NCI-H2227 (cell line): ENCODE results near the gene CCNYL1.
A peak's percentile ranks its signal among the peaks of the same experiment; 100 is the strongest.

Source experiments
- DNase-seq: peaks from one replicate; lab custom pipeline; 2025; ENCODE audit not compliant: unreplicated experiment; lab: John Stamatoyannopoulos, UW

Gene CCNYL1

DNA sequence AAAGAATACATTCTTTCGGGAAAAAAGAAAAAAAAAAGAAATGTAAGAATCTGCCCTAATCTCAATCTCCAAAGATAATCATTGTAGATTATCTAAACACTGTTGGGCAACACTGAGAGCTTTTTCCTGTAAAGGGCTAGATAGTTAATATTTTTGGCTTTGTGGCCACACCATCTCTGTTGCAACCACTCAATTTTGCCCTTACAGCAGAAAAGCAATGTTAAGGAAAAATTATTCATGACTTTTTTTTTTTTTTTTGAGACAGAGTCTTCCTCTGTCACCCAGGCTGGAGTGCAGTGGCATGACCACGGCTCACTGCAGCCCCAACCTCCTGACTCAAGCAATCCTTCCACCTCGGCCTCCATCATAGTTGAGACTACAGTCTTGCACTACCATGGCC lies 75.6 kb downstream of the CCNYL1 start:
- no peak for DNase-seq

DNA sequence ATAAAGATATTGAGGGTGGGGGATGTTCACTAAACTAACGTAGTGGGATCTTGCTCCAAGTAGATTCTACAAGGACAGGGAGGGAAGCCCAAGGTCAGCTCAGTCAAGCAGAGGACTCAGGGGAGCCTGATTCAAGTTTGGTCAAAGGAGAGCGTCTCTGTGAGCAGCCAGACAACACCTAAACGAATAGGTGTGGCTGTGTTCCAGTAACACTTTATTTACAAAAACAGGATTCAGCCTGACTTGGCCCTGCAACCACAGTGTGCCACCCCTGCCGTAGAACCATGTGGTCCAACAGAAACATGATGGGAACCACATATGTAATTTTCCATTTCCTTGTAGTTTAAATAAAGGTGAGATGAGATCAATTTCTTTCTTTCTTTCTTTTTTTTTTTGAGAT lies 76.4 kb downstream of the CCNYL1 start:
- DNase-seq = no peak

DNA sequence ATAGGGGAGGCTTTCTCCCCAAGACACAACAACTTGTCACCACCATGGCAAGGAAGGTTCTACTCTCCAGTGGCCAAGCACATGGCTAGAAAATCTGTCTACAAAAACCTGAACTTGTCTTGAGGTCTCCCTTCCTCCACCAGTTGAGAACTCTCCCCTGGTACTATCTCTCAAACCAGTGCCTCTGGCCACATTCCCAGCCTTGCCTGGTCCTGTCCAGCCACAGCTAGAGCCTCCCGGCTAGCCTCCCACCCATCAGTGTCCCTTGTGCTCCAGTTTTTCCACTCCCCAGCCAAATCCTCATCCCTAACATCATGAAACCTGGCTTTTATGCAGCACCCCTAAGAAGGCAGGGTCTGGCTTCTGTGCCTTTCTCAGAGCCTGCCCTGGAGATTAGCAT lies 79.5 kb downstream of the CCNYL1 start:
- DNase-seq = no peak

DNA sequence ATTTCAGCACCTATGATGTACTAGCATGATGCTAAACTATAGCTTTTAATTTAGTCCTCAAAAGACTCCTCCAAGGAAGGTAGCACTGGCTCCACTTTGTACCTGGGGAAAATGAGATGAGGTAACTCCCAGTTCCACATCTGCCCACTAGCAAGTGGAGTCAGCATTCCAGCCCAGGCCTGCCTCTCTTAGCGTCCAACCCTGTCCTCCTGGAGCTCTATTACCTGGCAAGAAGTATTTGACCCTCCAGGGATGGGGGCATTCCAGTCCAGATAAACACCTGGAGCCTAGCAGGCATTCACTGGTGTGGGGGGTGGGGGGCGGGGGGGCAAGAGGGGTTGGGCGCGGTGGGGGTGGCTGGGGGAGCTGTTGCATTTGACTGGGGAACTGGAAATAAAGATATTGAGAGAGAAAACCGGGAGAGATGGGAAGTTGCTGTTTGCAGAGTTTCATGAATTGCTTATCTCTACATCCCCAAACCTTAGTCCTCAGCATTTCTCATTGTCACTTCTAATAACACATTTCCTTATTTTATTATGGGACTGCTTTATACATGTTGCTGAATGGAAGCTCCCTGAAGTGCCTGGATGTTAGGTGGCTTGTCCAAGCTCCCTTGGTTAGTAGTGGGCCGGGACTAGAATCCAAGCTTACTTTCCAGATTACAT lies 80.3 kb downstream of the CCNYL1 start:
- no peak for DNase-seq

DNA sequence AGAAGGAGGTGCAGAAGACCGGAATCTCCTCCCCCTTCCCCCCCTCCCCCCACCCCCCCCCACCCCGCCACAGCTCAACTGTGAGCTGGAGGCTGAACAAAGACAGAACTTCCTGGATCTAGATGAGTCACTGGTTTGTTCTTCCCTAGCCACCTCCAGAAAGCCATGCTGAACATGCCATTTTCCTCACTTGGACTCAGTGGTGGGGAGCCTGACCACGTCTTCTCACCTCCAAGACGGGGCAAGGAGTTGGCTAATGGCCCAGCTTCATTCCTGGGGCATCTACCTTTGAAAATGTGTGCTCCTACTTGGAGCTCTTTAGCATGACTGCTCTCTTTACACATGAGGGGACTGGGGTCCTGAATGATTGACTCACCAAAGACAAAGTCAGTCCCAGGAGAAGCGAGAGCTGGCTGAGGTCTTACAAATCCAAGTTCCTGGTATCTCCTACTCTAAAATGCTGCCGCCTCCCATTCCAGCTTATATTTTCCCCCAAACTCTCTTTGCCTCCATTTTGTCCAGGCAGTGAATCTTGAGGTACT lies 80.9 kb downstream of the CCNYL1 start:
- no peak for DNase-seq

DNA sequence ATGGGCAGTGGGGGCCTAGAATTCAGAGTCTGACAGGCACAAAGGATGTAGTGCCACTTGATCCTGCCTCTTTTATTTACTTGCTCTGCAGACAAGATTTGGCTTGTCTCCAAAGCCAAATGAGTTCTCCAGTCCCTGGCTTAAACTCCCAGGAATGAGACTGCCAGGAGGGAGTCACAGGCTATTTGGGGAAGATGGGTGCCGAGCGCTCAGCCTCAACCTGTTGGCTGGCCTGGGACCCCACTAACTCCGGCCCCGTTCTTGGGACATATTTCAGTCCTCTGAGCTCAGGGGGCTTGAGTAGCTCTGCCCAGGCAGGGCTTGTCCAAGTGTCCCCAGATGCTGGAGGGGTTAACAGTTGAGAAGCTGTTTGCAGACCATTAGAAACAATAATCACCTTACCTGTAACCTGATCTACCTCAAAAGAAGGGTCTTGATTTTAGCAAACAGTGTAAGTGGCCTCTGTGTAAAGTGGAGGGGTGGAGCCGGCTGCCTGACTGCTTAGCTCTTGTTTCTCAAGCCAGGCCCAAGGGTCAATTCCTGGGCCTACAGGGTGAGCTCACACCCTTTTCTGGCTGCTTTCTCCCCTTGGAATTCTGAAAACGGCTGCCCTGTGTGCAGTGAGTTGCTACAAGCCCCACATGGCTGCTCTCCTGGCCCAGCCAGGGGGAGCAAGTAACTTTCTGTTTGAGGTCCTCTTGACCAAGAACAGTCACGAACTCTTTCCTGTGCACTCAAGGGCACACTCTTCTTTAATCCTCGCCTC lies 85.3 kb downstream of the CCNYL1 start:
- peak; percentile 72 for DNase-seq

DNA sequence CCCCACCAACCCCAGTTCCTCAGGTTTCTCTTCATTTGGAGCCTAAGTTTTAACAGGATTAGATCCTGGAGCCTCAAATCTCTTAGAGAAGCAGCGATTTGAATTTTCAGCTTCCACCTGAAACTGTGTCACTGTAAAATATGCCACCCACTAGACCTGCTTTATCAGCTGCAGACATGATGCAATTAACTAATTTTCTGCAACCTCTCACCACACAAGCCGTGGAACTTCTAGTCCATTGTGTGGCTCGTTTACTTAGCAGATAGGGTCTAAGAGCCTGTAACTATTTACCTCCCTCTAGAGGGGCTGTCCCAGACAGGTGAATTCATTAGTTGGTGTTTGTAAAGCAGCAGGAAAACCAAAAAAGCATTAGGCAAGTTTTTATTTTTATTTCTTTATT lies 89.8 kb downstream of the CCNYL1 start:
- DNase-seq = no peak

DNA sequence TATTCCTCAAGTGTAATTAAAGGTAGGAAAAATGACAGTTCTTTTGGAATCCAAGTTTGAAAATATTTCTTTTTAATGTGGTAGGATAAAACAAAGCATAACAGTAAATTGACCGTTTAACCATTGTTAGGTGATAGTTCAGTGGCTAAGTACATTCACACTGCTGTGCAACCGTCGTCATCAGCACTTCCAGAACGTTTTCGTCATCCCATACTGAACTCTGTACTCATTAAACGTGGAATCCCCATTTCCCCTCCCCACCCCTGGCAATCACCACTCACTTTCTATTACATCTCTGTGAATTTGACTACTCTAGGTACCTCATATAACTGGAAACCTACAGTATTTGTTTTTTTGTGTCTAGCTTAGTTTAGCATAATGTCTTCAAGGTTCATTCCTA lies 91.2 kb downstream of the CCNYL1 start:
- DNase-seq = no peak
